HepG2 (cell line): ENCODE data around the gene TRIM10. TPM values are rescaled to one million over a fixed set of nuclear protein-coding genes. Genes with fewer than 3 reads are reported as not detected.

Experiments
- CEBPB ChIP-seq: IDR thresholded peaks from 2 replicates; pipeline ENCODE4 v1.6.1; 2011; ENCODE audit warnings: low read depth, low read length, improper control_type of control experiment, borderline replicate concordance
- FOXA3 ChIP-seq: IDR thresholded peaks from 2 replicates; pipeline ENCODE4 v1.6.1; 2016; ENCODE audit warnings: missing genetic modification reagents, missing compliant biosample characterization
- GATAD2A ChIP-seq: IDR thresholded peaks from 2 replicates; pipeline ENCODE4 v1.6.1; 2016
- polyA plus RNA-seq, 8 experiments: library from polyadenylated mRNA; depleted of rRNA in 3 of 8; stranded (reverse) in 7 of 8; unstranded in 1 of 8; fragments of >200 nt; fragmentation: Illumina TruSeq in 4 of 8; extraction: Trizol in 4 of 8; gene quantifications; 2 replicates each; pipeline versions ENCODE4 v1.2.1 to v1.2.3, GENCODE V29; 2011 to 2016; ENCODE audit warnings: low read depth in 4 of 8, missing spikeins in 1 of 8, mixed read lengths in 1 of 8; ENCODE audit not compliant: insufficient read depth in 1 of 8
- total RNA-seq, 5 experiments: library from RNA; depleted of rRNA; stranded (reverse); fragments of >200 nt; fragmentation: Illumina TruSeq; extraction: Trizol; gene quantifications; 2 replicates each; pipeline ENCODE4 v1.2.3, GENCODE V29; 2016; ENCODE audit warnings: low read depth in 1 of 5
- TF ChIP-seq, protein P1 (sequence below): IDR thresholded peaks from 2 replicates; pipeline ENCODE4 v1.4.0; 2020; ENCODE audit warnings: mild to moderate bottlenecking, missing genetic modification reagents
- TF ChIP-seq, protein P2 (sequence below): sonication (generic); formaldehyde crosslinking; IDR thresholded peaks from 2 replicates; pipeline ENCODE4 v1.4.0; 2020; ENCODE audit warnings: missing genetic modification reagents
- TF ChIP-seq, protein P3 (sequence below): sonication (generic); formaldehyde crosslinking; IDR thresholded peaks from 2 replicates; pipeline ENCODE4 v1.8.0; 2022; ENCODE audit warnings: missing genetic modification reagents, mild to moderate bottlenecking, borderline replicate concordance
- TF ChIP-seq, protein P4 (sequence below): sonication (generic); formaldehyde crosslinking; IDR thresholded peaks from 2 replicates; pipeline ENCODE4 v1.4.0; 2020; ENCODE audit warnings: missing genetic modification reagents
- TF ChIP-seq, protein P5 (sequence below): sonication (generic); formaldehyde crosslinking; IDR thresholded peaks from 2 replicates; pipeline ENCODE4 v1.5.1; 2020; ENCODE audit warnings: mild to moderate bottlenecking, missing genetic modification reagents, borderline replicate concordance
- TF ChIP-seq, protein P6 (sequence below): IDR thresholded peaks from 2 replicates; pipeline ENCODE4 v1.6.1; 2012; ENCODE audit warnings: low read depth, low read length, improper control_type of control experiment

Gene TRIM10
- total and polyA plus RNA-seq, 2 of the 13 experiments (the other 11 are each of a cell fraction or from before 2014, with no cell fraction given) = 4.1 to 6.8 TPM

DNA sequence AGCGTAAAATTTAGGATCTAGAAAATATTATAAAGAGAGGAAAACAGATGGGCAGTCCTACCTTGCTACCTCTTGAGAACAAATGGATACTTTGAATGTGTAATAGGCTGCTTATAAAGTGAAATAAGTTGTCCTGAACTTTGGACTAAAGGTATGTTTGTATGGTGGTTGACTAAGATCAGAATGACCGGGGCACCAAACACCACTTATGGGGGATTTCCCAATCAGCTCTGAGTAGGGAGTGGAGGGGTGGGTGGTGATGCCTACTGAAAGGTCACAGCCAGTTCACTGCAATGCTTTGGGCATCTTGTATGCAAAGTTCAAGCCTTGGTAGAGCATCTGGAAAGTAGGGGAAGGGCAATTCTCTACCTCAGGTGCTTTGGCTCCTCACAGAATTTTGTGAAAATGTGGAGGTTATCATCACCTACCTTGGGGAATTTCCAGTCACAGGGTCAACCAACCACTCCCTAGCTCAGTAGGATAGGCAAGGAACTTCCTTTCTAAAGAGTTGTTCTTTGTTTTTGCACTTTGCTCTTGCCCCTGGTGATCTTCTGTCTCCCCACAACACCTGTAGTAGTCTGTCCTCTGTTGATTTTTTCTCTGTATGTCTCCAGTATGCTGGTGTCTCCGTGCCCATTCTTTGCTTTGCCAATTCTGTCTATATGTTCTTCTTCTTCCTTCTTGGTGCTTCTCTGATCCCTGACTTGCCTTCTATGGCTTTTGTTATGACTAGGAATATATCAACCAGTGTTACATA lies 47.8 kb downstream of the TRIM10 start, which contains the start of gene TRIM31 (continued):
- TF ChIP-seq, protein P1, sequence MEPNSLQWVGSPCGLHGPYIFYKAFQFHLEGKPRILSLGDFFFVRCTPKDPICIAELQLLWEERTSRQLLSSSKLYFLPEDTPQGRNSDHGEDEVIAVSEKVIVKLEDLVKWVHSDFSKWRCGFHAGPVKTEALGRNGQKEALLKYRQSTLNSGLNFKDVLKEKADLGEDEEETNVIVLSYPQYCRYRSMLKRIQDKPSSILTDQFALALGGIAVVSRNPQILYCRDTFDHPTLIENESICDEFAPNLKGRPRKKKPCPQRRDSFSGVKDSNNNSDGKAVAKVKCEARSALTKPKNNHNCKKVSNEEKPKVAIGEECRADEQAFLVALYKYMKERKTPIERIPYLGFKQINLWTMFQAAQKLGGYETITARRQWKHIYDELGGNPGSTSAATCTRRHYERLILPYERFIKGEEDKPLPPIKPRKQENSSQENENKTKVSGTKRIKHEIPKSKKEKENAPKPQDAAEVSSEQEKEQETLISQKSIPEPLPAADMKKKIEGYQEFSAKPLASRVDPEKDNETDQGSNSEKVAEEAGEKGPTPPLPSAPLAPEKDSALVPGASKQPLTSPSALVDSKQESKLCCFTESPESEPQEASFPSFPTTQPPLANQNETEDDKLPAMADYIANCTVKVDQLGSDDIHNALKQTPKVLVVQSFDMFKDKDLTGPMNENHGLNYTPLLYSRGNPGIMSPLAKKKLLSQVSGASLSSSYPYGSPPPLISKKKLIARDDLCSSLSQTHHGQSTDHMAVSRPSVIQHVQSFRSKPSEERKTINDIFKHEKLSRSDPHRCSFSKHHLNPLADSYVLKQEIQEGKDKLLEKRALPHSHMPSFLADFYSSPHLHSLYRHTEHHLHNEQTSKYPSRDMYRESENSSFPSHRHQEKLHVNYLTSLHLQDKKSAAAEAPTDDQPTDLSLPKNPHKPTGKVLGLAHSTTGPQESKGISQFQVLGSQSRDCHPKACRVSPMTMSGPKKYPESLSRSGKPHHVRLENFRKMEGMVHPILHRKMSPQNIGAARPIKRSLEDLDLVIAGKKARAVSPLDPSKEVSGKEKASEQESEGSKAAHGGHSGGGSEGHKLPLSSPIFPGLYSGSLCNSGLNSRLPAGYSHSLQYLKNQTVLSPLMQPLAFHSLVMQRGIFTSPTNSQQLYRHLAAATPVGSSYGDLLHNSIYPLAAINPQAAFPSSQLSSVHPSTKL (CRISPR knock-in tag) = peak; percentile 71
- TF ChIP-seq, protein P2, sequence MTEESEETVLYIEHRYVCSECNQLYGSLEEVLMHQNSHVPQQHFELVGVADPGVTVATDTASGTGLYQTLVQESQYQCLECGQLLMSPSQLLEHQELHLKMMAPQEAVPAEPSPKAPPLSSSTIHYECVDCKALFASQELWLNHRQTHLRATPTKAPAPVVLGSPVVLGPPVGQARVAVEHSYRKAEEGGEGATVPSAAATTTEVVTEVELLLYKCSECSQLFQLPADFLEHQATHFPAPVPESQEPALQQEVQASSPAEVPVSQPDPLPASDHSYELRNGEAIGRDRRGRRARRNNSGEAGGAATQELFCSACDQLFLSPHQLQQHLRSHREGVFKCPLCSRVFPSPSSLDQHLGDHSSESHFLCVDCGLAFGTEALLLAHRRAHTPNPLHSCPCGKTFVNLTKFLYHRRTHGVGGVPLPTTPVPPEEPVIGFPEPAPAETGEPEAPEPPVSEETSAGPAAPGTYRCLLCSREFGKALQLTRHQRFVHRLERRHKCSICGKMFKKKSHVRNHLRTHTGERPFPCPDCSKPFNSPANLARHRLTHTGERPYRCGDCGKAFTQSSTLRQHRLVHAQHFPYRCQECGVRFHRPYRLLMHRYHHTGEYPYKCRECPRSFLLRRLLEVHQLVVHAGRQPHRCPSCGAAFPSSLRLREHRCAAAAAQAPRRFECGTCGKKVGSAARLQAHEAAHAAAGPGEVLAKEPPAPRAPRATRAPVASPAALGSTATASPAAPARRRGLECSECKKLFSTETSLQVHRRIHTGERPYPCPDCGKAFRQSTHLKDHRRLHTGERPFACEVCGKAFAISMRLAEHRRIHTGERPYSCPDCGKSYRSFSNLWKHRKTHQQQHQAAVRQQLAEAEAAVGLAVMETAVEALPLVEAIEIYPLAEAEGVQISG = no peak
- TF ChIP-seq, protein P3, sequence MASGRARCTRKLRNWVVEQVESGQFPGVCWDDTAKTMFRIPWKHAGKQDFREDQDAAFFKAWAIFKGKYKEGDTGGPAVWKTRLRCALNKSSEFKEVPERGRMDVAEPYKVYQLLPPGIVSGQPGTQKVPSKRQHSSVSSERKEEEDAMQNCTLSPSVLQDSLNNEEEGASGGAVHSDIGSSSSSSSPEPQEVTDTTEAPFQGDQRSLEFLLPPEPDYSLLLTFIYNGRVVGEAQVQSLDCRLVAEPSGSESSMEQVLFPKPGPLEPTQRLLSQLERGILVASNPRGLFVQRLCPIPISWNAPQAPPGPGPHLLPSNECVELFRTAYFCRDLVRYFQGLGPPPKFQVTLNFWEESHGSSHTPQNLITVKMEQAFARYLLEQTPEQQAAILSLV (CRISPR knock-in tag) = no peak
- TF ChIP-seq, protein P4, sequence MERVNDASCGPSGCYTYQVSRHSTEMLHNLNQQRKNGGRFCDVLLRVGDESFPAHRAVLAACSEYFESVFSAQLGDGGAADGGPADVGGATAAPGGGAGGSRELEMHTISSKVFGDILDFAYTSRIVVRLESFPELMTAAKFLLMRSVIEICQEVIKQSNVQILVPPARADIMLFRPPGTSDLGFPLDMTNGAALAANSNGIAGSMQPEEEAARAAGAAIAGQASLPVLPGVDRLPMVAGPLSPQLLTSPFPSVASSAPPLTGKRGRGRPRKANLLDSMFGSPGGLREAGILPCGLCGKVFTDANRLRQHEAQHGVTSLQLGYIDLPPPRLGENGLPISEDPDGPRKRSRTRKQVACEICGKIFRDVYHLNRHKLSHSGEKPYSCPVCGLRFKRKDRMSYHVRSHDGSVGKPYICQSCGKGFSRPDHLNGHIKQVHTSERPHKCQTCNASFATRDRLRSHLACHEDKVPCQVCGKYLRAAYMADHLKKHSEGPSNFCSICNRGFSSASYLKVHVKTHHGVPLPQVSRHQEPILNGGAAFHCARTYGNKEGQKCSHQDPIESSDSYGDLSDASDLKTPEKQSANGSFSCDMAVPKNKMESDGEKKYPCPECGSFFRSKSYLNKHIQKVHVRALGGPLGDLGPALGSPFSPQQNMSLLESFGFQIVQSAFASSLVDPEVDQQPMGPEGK (CRISPR knock-in tag) = 0 out of 2 replicates have a peak, but pooled peaks have one; percentile 14
- TF ChIP-seq, protein P5, sequence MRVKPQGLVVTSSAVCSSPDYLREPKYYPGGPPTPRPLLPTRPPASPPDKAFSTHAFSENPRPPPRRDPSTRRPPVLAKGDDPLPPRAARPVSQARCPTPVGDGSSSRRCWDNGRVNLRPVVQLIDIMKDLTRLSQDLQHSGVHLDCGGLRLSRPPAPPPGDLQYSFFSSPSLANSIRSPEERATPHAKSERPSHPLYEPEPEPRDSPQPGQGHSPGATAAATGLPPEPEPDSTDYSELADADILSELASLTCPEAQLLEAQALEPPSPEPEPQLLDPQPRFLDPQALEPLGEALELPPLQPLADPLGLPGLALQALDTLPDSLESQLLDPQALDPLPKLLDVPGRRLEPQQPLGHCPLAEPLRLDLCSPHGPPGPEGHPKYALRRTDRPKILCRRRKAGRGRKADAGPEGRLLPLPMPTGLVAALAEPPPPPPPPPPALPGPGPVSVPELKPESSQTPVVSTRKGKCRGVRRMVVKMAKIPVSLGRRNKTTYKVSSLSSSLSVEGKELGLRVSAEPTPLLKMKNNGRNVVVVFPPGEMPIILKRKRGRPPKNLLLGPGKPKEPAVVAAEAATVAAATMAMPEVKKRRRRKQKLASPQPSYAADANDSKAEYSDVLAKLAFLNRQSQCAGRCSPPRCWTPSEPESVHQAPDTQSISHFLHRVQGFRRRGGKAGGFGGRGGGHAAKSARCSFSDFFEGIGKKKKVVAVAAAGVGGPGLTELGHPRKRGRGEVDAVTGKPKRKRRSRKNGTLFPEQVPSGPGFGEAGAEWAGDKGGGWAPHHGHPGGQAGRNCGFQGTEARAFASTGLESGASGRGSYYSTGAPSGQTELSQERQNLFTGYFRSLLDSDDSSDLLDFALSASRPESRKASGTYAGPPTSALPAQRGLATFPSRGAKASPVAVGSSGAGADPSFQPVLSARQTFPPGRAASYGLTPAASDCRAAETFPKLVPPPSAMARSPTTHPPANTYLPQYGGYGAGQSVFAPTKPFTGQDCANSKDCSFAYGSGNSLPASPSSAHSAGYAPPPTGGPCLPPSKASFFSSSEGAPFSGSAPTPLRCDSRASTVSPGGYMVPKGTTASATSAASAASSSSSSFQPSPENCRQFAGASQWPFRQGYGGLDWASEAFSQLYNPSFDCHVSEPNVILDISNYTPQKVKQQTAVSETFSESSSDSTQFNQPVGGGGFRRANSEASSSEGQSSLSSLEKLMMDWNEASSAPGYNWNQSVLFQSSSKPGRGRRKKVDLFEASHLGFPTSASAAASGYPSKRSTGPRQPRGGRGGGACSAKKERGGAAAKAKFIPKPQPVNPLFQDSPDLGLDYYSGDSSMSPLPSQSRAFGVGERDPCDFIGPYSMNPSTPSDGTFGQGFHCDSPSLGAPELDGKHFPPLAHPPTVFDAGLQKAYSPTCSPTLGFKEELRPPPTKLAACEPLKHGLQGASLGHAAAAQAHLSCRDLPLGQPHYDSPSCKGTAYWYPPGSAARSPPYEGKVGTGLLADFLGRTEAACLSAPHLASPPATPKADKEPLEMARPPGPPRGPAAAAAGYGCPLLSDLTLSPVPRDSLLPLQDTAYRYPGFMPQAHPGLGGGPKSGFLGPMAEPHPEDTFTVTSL = peak; percentile 38; the same call in 1 of the 2 replicates
- TF ChIP-seq FOXA3 (CRISPR knock-in tag) = peak; percentile 31; the same call in 1 of the 2 replicates
- TF ChIP-seq, protein P6, sequence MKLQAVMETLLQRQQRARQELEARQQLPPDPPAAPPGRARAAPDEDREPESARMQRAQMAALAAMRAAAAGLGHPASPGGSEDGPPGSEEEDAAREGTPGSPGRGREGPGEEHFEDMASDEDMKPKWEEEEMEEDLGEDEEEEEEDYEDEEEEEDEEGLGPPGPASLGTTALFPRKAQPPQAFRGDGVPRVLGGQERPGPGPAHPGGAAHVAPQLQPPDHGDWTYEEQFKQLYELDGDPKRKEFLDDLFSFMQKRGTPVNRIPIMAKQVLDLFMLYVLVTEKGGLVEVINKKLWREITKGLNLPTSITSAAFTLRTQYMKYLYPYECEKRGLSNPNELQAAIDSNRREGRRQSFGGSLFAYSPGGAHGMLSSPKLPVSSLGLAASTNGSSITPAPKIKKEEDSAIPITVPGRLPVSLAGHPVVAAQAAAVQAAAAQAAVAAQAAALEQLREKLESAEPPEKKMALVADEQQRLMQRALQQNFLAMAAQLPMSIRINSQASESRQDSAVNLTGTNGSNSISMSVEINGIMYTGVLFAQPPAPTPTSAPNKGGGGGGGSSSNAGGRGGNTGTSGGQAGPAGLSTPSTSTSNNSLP = peak; percentile 62; the same call in 1 of the 2 replicates
- peak; percentile 81 for TF ChIP-seq CEBPB
- peak; percentile 40; the same call in 1 of the 2 replicates for TF ChIP-seq GATAD2A (CRISPR knock-in tag)
